ENCODE results near the gene SLC12A7. TPM values are rescaled to one million over a fixed set of nuclear protein-coding genes. Genes with fewer than 3 reads are reported as not detected.

SLC12A7 gene
- total RNA-seq, 4 donors from 2014 or later = 87.2 to 182 (median 116) TPM

GRCh38 chr5:1089146-1089545, 22.7 kb downstream of the SLC12A7 start:
- Histone ChIP-seq H3K27me3 (no peaks in the 10 kb centered on the region), H3K9me3 (no peaks in the 10 kb centered on the region), H3K4me3 (no peak overlapping the region), H3K27ac (no peak overlapping the region), H3K36me3 (peaks cover 0 to 85% (median 0%) of the 10 kb centered on the region in 3 donors), H3K4me1 (peaks cover 0 to 44% (median 3%) of the 10 kb centered on the region in 4 donors)
- no peak for DNase-seq
- TF ChIP-seq CTCF (IDR thresholded peaks at IDR 0.05) (no peak), POLR2A (IDR thresholded peaks at IDR 0.05) (no peak)

- Histone ChIP-seq H3K4me3 (no peak overlapping the region), H3K9me3 (no peaks in the 10 kb centered on the region), H3K27ac (no peak overlapping the region), H3K27me3 (no peaks in the 10 kb centered on the region), H3K4me1 (peaks cover 0 to 42% (median 3%) of the 10 kb centered on the region in 4 donors), H3K36me3 (peaks cover 0 to 88% (median 0%) of the 10 kb centered on the region in 3 donors)
- no peak for TF ChIP-seq CTCF (IDR thresholded peaks at IDR 0.05)
- TF ChIP-seq POLR2A (IDR thresholded peaks at IDR 0.05) = no peak
- no peak for DNase-seq
These were observed 23.1 kb downstream of the SLC12A7 start for GRCh38 chr5:1088726-1089125.

- DNase-seq = no peak
- Histone ChIP-seq H3K4me3 (no peak overlapping the region), H3K9me3 (no peaks in the 10 kb centered on the region), H3K27ac (no peak overlapping the region), H3K27me3 (no peaks in the 10 kb centered on the region), H3K36me3 (peaks cover 0 to 90% (median 0%) of the 10 kb centered on the region in 3 donors), H3K4me1 (peaks cover 0 to 35% (median 3%) of the 10 kb centered on the region in 4 donors)
- TF ChIP-seq CTCF (IDR thresholded peaks at IDR 0.05) (no peak), POLR2A (IDR thresholded peaks at IDR 0.05) (no peak)
These were observed 23.8 kb downstream of the SLC12A7 start for GRCh38 chr5:1088031-1088430.

GRCh38 chr5:1087428-1087827, 24.4 kb downstream of the SLC12A7 start:
- Histone ChIP-seq H3K27ac (no peak overlapping the region), H3K27me3 (no peaks in the 10 kb centered on the region), H3K4me1 (peaks cover 0 to 32% (median 3%) of the 10 kb centered on the region in 4 donors), H3K4me3 (no peak overlapping the region), H3K9me3 (no peaks in the 10 kb centered on the region), H3K36me3 (peaks cover 0 to 90% (median 0%) of the 10 kb centered on the region in 3 donors)
- DNase-seq = no peak
- TF ChIP-seq POLR2A (IDR thresholded peaks at IDR 0.05) (no peak), CTCF (IDR thresholded peaks at IDR 0.05) (no peak)

DNA sequence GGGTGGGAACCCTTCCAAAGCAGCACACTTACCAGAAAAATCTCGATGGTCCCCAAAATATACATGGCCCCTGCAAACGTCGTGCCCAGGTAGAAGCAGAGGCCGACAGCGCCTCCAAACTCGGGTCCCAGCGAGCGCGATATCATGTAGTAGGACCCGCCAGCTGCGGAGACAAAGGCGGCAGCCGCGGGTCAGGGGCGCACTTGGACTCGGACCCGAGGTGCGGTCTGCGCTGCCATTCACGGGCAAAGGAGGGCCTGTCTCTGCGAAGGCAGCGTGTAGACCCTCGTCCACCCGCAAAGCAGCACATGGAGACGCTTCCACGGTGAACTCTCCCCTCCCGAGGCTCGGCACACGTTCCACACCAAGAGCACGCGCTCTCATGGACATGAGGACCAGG, 25.0 kb downstream of the SLC12A7 start:
- peaks cover 0 to 31% (median 3%) of the 10 kb centered on the region in 4 donors for H3K4me1 ChIP-seq
- no peak overlapping the region for H3K27ac ChIP-seq
- TF ChIP-seq POLR2A (IDR thresholded peaks at IDR 0.05) = no peak
- TF ChIP-seq CTCF (IDR thresholded peaks at IDR 0.05) = no peak
- no peaks in the 10 kb centered on the region for H3K27me3 ChIP-seq
- H3K9me3 ChIP-seq = no peaks in the 10 kb centered on the region
- peaks cover 0 to 85% (median 0%) of the 10 kb centered on the region in 3 donors for H3K36me3 ChIP-seq
- no peak overlapping the region for H3K4me3 ChIP-seq
- no peak for DNase-seq

- Histone ChIP-seq H3K9me3 (no peaks in the 10 kb centered on the region), H3K4me3 (no peak overlapping the region), H3K36me3 (peaks cover 0 to 85% (median 0%) of the 10 kb centered on the region in 3 donors), H3K27me3 (no peaks in the 10 kb centered on the region), H3K27ac (no peak overlapping the region), H3K4me1 (peaks cover 0 to 24% (median 3%) of the 10 kb centered on the region in 4 donors)
- TF ChIP-seq CTCF (IDR thresholded peaks at IDR 0.05) (no peak), POLR2A (IDR thresholded peaks at IDR 0.05) (no peak)
- DNase-seq = no peak
These were observed 25.7 kb downstream of the SLC12A7 start for GRCh38 chr5:1086137-1086536.
